Measurements from ENCODE around the gene ERC2.

The ERC2 gene

DNA sequence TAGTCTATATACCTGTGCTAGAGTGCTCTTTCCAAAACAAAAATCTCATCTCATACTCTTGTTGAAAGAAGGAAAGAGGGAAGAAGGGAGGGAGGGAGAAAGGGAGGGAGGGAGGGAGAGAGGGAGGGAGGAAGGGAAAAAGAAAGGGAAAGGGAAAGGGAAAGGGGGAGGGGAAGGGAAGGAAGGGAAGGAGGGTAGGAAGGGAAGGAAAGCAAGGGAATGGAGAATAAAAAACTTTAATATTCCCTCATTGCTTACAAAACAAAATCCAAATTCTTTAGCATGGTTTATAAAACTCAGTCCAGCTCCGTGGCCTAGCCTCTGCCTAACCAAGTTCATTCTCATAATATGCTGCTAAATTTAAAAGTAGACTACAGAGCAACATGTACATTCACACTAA lies 104.5 kb downstream of the ERC2 start:
- Histone ChIP-seq H3K9ac (ENCODE audit: low read length) (no peak overlapping the region), H3K9me2 (ENCODE audit: low read depth, low read length) (no peaks in the 10 kb centered on the region), H3K4me2 (ENCODE audit: low read length) (no peak overlapping the region), H3K9me3 (ENCODE audit: low read length) (no peaks in the 10 kb centered on the region), H3K36me3 (ENCODE audit: insufficient read depth, low read length) (no peaks in the 10 kb centered on the region), H3K27me3 (ENCODE audit: insufficient read depth, low read length) (no peaks in the 10 kb centered on the region), H2AFZ (ENCODE audit: low read length) (no peak overlapping the region), H3K4me3 (ENCODE audit: low read depth, low read length, poor library complexity, severe bottlenecking) (no peak overlapping the region), H3K79me2 (ENCODE audit: insufficient read depth, low read length) (no peaks in the 10 kb centered on the region), H3K27ac (ENCODE audit: low read depth, low read length, poor library complexity, severe bottlenecking) (no peak overlapping the region), H3K4me1 (ENCODE audit: insufficient read depth, low read length, severe bottlenecking) (no peaks in the 10 kb centered on the region), H4K20me1 (ENCODE audit: insufficient read depth, low read length) (no peaks in the 10 kb centered on the region), H3F3A (ENCODE audit: insufficient read depth, low read length) (no peaks in the 10 kb centered on the region)
- TF ChIP-seq EZH2 (IDR thresholded peaks at IDR 0.05; ENCODE audit: borderline replicate concordance, low read length): no peak
- TF ChIP-seq, protein P1, sequence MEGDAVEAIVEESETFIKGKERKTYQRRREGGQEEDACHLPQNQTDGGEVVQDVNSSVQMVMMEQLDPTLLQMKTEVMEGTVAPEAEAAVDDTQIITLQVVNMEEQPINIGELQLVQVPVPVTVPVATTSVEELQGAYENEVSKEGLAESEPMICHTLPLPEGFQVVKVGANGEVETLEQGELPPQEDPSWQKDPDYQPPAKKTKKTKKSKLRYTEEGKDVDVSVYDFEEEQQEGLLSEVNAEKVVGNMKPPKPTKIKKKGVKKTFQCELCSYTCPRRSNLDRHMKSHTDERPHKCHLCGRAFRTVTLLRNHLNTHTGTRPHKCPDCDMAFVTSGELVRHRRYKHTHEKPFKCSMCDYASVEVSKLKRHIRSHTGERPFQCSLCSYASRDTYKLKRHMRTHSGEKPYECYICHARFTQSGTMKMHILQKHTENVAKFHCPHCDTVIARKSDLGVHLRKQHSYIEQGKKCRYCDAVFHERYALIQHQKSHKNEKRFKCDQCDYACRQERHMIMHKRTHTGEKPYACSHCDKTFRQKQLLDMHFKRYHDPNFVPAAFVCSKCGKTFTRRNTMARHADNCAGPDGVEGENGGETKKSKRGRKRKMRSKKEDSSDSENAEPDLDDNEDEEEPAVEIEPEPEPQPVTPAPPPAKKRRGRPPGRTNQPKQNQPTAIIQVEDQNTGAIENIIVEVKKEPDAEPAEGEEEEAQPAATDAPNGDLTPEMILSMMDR (IDR thresholded peaks at IDR 0.05; ENCODE audit: low read length): no peak

DNA sequence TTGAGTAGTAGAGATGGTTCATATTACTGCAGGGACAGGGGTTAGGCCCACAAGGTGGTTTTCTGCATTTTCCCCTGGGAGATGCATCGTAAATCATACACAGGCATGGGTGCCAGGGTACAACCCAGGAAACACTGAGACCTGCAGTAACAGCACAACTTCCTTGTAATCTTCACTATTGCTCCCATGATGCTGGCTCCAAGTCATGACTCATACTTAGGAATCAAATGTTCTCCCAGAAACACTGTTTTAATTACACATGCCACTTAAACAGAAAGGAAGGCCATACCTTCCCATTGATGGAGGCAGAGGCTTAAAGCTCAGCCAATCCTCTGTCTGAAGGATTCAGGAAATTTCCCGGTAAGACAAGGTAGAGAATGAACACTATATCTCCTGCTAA lies 106.5 kb downstream of the ERC2 start:
- H3F3A ChIP-seq (ENCODE audit: insufficient read depth, low read length): no peaks in the 10 kb centered on the region

DNA sequence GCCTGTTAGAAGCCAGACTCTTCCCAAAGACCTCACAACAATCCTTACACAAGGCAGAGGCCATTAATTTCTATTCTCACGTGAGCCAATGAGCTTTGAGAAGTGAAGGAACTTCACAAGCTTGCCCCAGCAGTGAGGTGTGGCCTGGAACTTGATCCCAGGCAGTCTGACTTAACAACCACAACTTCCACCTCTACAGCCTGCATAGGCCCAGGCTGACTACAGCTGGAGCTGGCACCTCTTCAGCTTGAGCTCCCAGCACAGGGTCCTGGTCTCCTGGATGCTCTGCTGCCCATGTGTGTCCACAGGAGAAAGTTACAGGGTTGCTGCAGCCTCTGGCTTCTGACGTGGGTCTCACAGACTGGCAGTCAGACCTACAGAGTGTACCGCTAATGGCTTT lies 111.0 kb downstream of the ERC2 start:
- no peak overlapping the region for H2AFZ ChIP-seq (ENCODE audit: low read length)
- H3K27me3 ChIP-seq (ENCODE audit: insufficient read depth, low read length): no peaks in the 10 kb centered on the region
- H3K9ac ChIP-seq (ENCODE audit: low read length): no peak overlapping the region
- no peaks in the 10 kb centered on the region for H3K79me2 ChIP-seq (ENCODE audit: insufficient read depth, low read length)
- no peaks in the 10 kb centered on the region for H3K9me2 ChIP-seq (ENCODE audit: low read depth, low read length)
- no peaks in the 10 kb centered on the region for H3K9me3 ChIP-seq (ENCODE audit: low read length)
- no peak for TF ChIP-seq EZH2 (IDR thresholded peaks at IDR 0.05; ENCODE audit: borderline replicate concordance, low read length)
- TF ChIP-seq, protein P1 (IDR thresholded peaks at IDR 0.05; ENCODE audit: low read length): no peak
- H3K27ac ChIP-seq (ENCODE audit: low read depth, low read length, poor library complexity, severe bottlenecking): no peak overlapping the region
- H4K20me1 ChIP-seq (ENCODE audit: insufficient read depth, low read length): no peaks in the 10 kb centered on the region
- no peak overlapping the region for H3K4me2 ChIP-seq (ENCODE audit: low read length)
- H3K4me3 ChIP-seq (ENCODE audit: low read depth, low read length, poor library complexity, severe bottlenecking): no peak overlapping the region
- no peaks in the 10 kb centered on the region for H3F3A ChIP-seq (ENCODE audit: insufficient read depth, low read length)
- no peaks in the 10 kb centered on the region for H3K36me3 ChIP-seq (ENCODE audit: insufficient read depth, low read length)
- no peaks in the 10 kb centered on the region for H3K4me1 ChIP-seq (ENCODE audit: insufficient read depth, low read length, severe bottlenecking)

More for the DNA sequence above, 106.5 kb downstream of the ERC2 start:
- Histone ChIP-seq H3K27me3 (ENCODE audit: insufficient read depth, low read length) (no peaks in the 10 kb centered on the region), H3K4me3 (ENCODE audit: low read depth, low read length, poor library complexity, severe bottlenecking) (no peak overlapping the region), H3K9me3 (ENCODE audit: low read length) (no peaks in the 10 kb centered on the region), H3K27ac (ENCODE audit: low read depth, low read length, poor library complexity, severe bottlenecking) (no peak overlapping the region), H3K9me2 (ENCODE audit: low read depth, low read length) (no peaks in the 10 kb centered on the region), H3K79me2 (ENCODE audit: insufficient read depth, low read length) (no peaks in the 10 kb centered on the region), H3K4me2 (ENCODE audit: low read length) (no peak overlapping the region), H4K20me1 (ENCODE audit: insufficient read depth, low read length) (no peaks in the 10 kb centered on the region), H3K36me3 (ENCODE audit: insufficient read depth, low read length) (no peaks in the 10 kb centered on the region), H3K9ac (ENCODE audit: low read length) (no peak overlapping the region), H3K4me1 (ENCODE audit: insufficient read depth, low read length, severe bottlenecking) (no peaks in the 10 kb centered on the region), H2AFZ (ENCODE audit: low read length) (no peak overlapping the region)
- no peak for TF ChIP-seq EZH2 (IDR thresholded peaks at IDR 0.05; ENCODE audit: borderline replicate concordance, low read length)
- TF ChIP-seq, protein P1 (IDR thresholded peaks at IDR 0.05; ENCODE audit: low read length): no peak
